Measurements from ENCODE around the gene MGAT1.

DNA sequence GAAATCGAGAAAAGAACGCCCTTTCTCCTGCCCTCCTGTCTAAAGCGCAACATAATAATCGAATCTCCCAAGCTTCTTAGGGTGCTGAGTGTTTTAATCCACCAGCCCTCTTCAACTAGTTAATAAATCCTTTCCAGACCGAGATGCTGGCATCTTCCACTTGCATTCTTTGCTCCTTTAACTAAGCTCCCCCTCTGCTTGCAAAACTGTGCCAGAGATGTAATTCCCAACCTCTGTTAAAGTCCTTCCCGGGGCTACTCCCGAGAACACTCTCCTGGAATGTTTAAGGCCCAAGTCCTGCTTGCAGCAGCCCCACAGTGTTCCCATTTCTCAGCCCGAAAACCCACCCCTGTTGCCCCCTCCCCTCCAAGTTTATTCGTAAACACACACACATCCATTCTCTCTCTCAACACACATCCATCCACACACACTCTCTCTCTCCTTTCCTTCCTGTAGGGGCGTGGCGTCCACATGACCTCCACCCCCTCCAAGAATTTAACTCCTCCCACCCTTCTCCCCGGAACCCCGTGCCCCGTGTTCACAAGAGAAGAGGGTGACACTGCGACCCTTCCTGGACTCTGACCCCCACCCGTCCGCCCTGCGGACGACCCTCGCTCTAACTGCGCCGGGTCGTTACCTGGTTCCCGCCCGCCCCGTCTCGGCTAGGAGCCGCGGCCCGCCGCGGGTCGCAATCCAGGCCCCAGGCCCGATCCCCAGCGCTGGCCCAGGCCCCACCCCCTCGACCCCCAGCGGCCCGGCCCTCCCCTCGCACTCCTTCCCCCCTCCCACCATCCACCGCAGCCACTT lies 7.0 kb upstream of the MGAT1 start:
- TF ChIP-seq, protein P1, sequence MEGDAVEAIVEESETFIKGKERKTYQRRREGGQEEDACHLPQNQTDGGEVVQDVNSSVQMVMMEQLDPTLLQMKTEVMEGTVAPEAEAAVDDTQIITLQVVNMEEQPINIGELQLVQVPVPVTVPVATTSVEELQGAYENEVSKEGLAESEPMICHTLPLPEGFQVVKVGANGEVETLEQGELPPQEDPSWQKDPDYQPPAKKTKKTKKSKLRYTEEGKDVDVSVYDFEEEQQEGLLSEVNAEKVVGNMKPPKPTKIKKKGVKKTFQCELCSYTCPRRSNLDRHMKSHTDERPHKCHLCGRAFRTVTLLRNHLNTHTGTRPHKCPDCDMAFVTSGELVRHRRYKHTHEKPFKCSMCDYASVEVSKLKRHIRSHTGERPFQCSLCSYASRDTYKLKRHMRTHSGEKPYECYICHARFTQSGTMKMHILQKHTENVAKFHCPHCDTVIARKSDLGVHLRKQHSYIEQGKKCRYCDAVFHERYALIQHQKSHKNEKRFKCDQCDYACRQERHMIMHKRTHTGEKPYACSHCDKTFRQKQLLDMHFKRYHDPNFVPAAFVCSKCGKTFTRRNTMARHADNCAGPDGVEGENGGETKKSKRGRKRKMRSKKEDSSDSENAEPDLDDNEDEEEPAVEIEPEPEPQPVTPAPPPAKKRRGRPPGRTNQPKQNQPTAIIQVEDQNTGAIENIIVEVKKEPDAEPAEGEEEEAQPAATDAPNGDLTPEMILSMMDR (IDR thresholded peaks at IDR 0.05; ENCODE audit: insufficient read depth, low read length), result no peak
- TF ChIP-seq POLR2AphosphoS5 (IDR thresholded peaks at IDR 0.05; ENCODE audit: low read depth), result no peak; the same call in 1 of the 2 replicates
- TF ChIP-seq, protein P2, sequence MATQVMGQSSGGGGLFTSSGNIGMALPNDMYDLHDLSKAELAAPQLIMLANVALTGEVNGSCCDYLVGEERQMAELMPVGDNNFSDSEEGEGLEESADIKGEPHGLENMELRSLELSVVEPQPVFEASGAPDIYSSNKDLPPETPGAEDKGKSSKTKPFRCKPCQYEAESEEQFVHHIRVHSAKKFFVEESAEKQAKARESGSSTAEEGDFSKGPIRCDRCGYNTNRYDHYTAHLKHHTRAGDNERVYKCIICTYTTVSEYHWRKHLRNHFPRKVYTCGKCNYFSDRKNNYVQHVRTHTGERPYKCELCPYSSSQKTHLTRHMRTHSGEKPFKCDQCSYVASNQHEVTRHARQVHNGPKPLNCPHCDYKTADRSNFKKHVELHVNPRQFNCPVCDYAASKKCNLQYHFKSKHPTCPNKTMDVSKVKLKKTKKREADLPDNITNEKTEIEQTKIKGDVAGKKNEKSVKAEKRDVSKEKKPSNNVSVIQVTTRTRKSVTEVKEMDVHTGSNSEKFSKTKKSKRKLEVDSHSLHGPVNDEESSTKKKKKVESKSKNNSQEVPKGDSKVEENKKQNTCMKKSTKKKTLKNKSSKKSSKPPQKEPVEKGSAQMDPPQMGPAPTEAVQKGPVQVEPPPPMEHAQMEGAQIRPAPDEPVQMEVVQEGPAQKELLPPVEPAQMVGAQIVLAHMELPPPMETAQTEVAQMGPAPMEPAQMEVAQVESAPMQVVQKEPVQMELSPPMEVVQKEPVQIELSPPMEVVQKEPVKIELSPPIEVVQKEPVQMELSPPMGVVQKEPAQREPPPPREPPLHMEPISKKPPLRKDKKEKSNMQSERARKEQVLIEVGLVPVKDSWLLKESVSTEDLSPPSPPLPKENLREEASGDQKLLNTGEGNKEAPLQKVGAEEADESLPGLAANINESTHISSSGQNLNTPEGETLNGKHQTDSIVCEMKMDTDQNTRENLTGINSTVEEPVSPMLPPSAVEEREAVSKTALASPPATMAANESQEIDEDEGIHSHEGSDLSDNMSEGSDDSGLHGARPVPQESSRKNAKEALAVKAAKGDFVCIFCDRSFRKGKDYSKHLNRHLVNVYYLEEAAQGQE (IDR thresholded peaks at IDR 0.05; ENCODE audit: insufficient replicate concordance, low read depth), result no peak
